ENCODE measurements around the gene PHTF1.

Gene PHTF1

GRCh38 chr1:113751114-113751513, 8.2 kb downstream of the PHTF1 start:
- Histone ChIP-seq H3K27me3 (ENCODE audit: insufficient read depth, low read depth, severe bottlenecking) (no peaks in the 10 kb centered on the region), H3K4me3 (ENCODE audit: low read depth, low read length) (no peak overlapping the region), H3K27ac (no peak overlapping the region), H3K9me3 (ENCODE audit: severe bottlenecking) (no peaks in the 10 kb centered on the region), H3K36me3 (peaks cover 46% of the 10 kb centered on the region)
- DNase-seq, result no peak
- no peak for TF ChIP-seq CTCF (IDR thresholded peaks at IDR 0.05; ENCODE audit: low read depth, low read length)

GRCh38 chr1:113749402-113749801, 9.9 kb downstream of the PHTF1 start:
- no peaks in the 10 kb centered on the region for H3K27me3 ChIP-seq (ENCODE audit: insufficient read depth, low read depth, severe bottlenecking)
- H3K9me3 ChIP-seq (ENCODE audit: severe bottlenecking), result peaks cover 4% of the 10 kb centered on the region
- no peak overlapping the region for H3K27ac ChIP-seq
- no peak for DNase-seq
- peaks cover 46% of the 10 kb centered on the region for H3K36me3 ChIP-seq
- TF ChIP-seq CTCF (IDR thresholded peaks at IDR 0.05; ENCODE audit: low read depth, low read length), result no peak
- H3K4me3 ChIP-seq (ENCODE audit: low read depth, low read length), result no peak overlapping the region

- TF ChIP-seq CTCF (IDR thresholded peaks at IDR 0.05; ENCODE audit: low read depth, low read length), result no peak
- peaks cover 33% of the 10 kb centered on the region for H3K36me3 ChIP-seq
- no peaks in the 10 kb centered on the region for H3K27me3 ChIP-seq (ENCODE audit: insufficient read depth, low read depth, severe bottlenecking)
- H3K27ac ChIP-seq, result no peak overlapping the region
- H3K4me3 ChIP-seq (ENCODE audit: low read depth, low read length), result no peak overlapping the region
- H3K9me3 ChIP-seq (ENCODE audit: severe bottlenecking), result peaks cover 4% of the 10 kb centered on the region
- no peak for DNase-seq
Measured at GRCh38 chr1:113747376-113747775, 11.9 kb downstream of the PHTF1 start.

- Histone ChIP-seq H3K36me3 (peaks cover 26% of the 10 kb centered on the region), H3K4me3 (ENCODE audit: low read depth, low read length) (no peak overlapping the region)
- TF ChIP-seq CTCF (IDR thresholded peaks at IDR 0.05; ENCODE audit: low read depth, low read length), result no peak
Measured at GRCh38 chr1:113745425-113745824, 13.9 kb downstream of the PHTF1 start.

GRCh38 chr1:113744114-113744513, 15.2 kb downstream of the PHTF1 start:
- H3K27me3 ChIP-seq (ENCODE audit: insufficient read depth, low read depth, severe bottlenecking), result no peaks in the 10 kb centered on the region
- no peak for DNase-seq
- no peak overlapping the region for H3K27ac ChIP-seq
- H3K4me3 ChIP-seq (ENCODE audit: low read depth, low read length), result no peak overlapping the region
- peaks cover 21% of the 10 kb centered on the region for H3K36me3 ChIP-seq
- no peak for TF ChIP-seq CTCF (IDR thresholded peaks at IDR 0.05; ENCODE audit: low read depth, low read length)
- H3K9me3 ChIP-seq (ENCODE audit: severe bottlenecking), result peaks cover 4% of the 10 kb centered on the region

More at GRCh38 chr1:113745425-113745824, 13.9 kb downstream of the PHTF1 start:
- Histone ChIP-seq H3K27ac (no peak overlapping the region), H3K27me3 (ENCODE audit: insufficient read depth, low read depth, severe bottlenecking) (no peaks in the 10 kb centered on the region), H3K9me3 (ENCODE audit: severe bottlenecking) (peaks cover 4% of the 10 kb centered on the region)
- DNase-seq, result peak; percentile 20

- peaks cover 19% of the 10 kb centered on the region for H3K36me3 ChIP-seq
- DNase-seq, result no peak
- H3K9me3 ChIP-seq (ENCODE audit: severe bottlenecking), result peaks cover 4% of the 10 kb centered on the region
- TF ChIP-seq CTCF (IDR thresholded peaks at IDR 0.05; ENCODE audit: low read depth, low read length), result no peak
- no peak overlapping the region for H3K4me3 ChIP-seq (ENCODE audit: low read depth, low read length)
- H3K27ac ChIP-seq, result no peak overlapping the region
- H3K27me3 ChIP-seq (ENCODE audit: insufficient read depth, low read depth, severe bottlenecking), result no peaks in the 10 kb centered on the region
Measured at GRCh38 chr1:113742515-113742914, 16.8 kb downstream of the PHTF1 start.

Data from WERI-Rb-1 (cell line).